NCI-H446 treated with DMSO at 0.1 percent for 48 hours (cell line): ENCODE data around the gene VWA5B2.
A peak's percentile ranks its signal among the peaks of the same experiment; 100 is the strongest.

Experiments used
- DNase-seq: peaks from one replicate; lab custom pipeline; 2025; lab: John Stamatoyannopoulos, UW

VWA5B2 gene

GRCh38 chr3:184229394-184230080, at the start of gene VWA5B2:
Gene VWA5B2, plus strand, starts transcription at chr3:184229585. Its CDS starts 944 bp downstream, at chr3:184230529.
- peak; percentile 54 for DNase-seq

DNA sequence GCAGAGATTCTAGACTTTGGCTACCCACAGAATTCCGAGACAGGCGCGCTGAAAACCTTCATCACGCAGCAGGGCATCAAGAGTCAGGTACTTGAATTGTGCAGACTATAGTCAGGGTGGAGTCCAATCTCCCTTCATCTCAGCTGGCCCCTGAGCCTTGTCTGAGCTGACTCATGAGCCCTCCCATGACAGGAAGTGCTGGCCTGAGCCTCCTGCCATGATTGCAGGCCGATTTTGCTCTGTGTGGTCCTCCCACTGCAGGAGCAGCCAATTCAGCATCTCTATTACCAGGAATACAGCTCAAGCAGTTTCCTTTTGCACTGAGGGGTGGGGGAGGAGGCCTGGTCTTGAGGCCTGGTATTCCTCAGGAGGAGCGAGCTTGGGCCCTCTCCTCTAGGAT, 49.2 kb upstream of the VWA5B2 start:
- no peak for DNase-seq

- DNase-seq, result no peak
These were observed 47.8 kb upstream of the VWA5B2 start for GRCh38 chr3:184181596-184181995.

DNA sequence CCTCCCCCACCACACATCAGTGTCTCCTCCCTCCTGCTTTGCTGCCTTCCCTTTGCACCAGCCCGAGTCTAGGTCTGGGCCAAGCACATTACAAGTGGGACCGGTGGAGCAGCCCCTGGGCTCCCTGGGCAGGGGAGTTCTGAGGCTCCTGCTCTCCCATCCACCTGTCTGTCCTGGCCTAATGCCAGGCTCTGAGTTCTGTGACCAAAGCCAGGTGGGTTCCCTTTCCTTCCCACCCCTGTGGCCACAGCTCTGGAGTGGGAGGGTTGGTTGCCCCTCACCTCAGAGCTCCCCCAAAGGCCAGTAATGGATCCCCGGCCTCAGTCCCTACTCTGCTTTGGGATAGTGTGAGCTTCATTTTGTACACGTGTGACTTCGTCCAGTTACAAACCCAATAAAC, 45.7 kb upstream of the VWA5B2 start:
- no peak for DNase-seq

GRCh38 chr3:184184546-184185230, 44.7 kb upstream of the VWA5B2 start:
- no peak for DNase-seq

GRCh38 chr3:184185461-184186183, 43.8 kb upstream of the VWA5B2 start:
- peak; percentile 98 for DNase-seq

- DNase-seq, result no peak
These were observed 43.0 kb upstream of the VWA5B2 start, which contains the start of gene ABCF3 for GRCh38 chr3:184186184-184186901. Gene ABCF3, plus strand, starts transcription at chr3:184186199. Its CDS starts 9 bp downstream, at chr3:184186208.

DNA sequence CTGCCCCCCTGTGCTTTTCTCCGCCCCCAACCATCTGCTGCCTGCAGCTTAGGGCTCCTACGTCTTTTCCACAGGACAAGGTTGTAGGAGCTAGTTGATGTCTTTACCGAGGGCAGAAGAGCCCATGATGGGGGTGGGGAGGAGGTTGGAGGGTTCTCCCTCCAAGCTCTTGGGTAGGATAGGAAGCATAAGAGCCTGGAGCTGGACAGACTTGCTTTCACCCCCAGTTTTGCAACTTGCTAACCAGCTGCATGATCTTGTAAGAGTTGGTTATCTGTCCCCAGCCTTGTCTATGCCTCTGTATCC, 42.5 kb upstream of the VWA5B2 start:
- DNase-seq, result no peak

DNA sequence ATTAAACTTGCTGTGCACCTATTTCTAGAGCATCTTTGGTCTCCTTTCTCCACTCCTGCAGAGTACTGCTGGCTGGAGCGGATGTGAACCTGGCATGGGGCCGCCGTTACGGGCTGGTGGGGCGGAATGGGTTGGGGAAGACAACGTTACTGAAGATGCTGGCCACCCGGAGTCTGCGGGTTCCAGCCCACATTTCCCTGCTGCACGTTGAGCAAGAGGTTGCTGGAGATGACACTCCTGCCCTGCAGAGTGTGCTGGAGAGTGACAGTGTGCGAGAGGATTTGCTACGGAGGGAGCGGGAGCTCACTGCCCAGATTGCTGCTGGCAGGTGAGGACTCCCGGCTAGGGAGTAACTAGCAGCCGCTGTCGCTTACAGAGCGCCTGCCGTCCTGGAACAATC, 41.3 kb upstream of the VWA5B2 start:
- no peak for DNase-seq

- DNase-seq, result no peak
These were observed 40.0 kb upstream of the VWA5B2 start for GRCh38 chr3:184189421-184189820.

DNA sequence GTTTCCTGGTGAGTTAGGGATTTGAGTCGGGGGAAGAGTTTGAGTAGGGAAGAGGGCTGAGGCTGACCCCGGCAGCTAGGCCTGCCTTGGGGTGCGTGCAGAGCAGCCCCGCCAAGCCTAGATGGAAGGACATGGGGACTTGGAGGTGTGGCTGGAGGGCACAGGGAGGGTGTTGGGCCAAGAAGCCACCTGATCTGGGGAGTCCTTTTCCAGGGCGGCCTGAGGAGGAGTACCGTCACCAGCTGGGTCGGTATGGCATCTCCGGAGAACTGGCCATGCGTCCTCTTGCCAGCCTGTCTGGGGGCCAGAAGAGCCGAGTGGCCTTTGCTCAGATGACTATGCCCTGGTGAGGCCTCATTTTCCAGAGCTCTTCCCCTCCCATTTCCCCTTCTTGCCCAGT, 36.5 kb upstream of the VWA5B2 start:
- no peak for DNase-seq

DNA sequence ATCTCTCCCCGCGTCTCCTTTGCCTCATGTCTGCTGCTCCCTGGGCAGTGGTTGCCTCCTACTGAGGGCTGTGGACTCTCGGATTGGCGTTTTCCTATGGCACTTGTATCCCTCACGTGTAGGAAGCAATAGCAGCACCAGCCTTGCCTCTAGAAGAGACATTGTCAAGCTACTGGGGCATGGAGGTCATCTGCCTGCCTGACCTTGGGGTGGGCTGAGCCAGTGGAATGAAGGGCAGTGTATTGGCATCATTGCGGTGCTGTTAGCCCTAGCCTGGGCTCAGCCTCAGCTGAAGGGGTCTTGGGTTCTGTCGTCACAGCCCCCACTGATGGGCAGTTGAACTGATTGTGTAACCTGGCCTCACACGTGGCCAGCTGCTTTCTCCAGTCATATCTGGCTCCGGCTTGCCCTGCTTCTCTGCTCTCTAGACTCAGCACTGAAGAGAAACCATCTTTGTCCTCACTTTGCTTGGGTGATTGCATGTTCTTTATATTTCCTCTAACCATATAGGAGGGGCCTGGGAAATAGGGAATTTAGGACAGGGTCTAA, 35.3 kb upstream of the VWA5B2 start:
- DNase-seq, result no peak

DNA sequence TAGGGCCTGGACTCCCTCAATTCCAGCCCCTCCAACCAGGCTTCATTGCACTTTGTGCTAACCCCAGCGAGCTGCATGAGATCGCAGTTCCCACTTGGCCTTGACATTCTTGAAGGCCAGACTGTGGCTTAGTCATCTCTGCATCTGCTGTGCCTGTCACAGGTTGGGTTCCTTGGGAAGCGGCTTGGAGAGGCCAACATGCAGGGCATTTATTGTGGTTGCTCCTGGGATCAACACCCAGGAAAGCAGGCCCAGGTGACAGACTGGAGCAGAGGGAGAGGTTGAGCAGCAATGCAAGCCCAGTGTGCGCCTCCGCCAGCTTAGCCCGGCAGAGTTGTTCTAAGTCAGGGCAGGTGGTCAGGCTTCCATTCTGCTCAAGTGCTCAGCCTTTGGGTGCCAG, 32.8 kb upstream of the VWA5B2 start:
- no peak for DNase-seq

DNA sequence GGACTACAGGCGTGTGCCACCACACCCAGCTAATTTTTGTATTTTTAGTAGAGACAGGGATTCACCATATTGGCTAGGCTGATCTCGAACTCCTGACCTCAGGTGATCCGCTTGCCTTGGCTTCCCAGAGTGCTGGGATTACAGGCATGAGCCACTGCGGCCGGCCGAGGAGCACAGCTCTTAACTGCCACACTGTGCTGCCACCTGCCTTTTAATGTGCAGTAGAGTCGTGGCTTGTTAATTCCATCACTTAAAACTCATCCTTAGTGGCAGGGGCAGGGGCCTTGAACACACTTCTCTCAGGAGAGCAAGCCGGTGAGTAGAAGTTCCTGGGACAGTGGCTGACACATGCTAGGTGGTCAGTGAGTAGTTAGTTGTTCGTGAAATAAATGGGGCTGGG, 30.9 kb upstream of the VWA5B2 start:
- DNase-seq, result no peak

GRCh38 chr3:184200825-184201224, 28.6 kb upstream of the VWA5B2 start:
- no peak for DNase-seq

DNA sequence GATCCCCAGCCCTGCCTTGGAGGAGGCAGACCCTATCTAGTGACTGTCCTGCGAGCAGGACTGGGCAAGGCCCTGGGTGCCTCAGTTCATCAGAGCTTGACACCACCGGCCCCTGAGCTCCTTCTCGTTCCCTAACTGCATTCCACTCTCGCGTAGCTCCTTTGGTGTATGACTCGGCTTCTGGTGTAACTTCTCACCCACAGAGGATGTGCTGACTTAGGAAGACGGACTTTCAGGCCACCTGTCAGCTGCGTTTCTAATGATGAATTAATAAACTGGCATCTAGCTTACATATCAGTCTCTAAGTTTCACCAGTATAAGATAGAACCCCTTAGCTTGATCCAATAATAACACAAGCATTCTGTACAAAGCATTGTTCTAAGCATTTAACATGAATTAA, 25.9 kb upstream of the VWA5B2 start:
- DNase-seq, result no peak

GRCh38 chr3:184209146-184209923, 20.1 kb upstream of the VWA5B2 start:
- DNase-seq, result no peak

DNA sequence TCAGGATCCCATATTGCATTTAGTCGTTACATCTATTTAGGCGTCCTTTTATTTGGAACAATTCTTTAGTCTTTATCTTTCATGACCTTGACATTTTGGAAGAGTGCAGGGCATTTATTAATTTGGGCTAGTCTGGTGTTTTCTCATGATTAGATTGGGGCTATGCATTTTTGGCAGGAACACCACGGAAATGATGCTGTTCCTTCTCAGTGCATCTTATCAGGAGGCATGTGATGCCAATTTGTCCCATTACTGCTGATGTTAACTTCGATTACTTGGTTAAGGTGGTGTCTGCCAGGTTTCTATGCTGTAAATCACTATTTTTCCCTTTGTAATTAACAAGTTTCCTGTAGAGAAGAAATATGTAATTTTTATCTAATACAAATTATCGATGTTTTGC, 18.1 kb upstream of the VWA5B2 start:
- no peak for DNase-seq

DNA sequence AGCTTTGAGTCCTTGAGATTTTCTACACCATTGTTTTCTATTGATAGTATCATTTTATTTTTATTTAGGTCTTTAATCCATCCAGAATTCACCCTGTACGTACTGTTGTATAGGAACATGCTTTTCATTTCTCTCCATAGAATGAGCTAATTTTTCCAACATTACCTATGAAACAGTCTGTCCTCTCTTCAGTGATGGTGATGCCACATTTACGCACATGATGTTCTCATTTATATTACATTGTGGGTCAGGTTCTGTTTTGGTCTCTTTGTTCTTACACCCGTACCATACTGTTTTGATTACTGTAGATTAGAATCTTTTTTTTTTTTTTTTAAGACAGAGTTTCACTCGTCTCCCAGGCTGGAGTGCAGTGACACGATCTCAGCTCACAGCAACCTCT, 17.7 kb upstream of the VWA5B2 start:
- DNase-seq, result no peak

DNA sequence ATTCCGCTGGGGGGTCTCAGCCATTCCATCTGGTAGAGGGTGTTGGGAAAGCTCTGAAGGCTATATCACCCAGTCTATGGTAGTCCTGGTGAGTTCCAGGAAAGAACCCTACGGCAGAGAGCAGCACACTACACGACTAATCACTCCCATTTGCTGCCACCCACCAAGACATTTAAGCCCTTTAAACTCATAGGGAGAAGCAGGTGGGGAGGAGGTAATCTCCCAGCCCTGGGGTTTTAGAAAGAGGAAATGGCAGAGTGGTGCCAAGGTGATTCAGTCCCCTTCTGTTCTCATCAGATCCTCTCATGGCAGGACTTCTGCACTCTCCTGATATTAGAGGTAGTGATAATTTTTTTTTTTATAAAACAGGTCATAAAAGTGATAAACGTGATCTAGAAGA, 10.6 kb upstream of the VWA5B2 start:
- DNase-seq, result no peak

DNA sequence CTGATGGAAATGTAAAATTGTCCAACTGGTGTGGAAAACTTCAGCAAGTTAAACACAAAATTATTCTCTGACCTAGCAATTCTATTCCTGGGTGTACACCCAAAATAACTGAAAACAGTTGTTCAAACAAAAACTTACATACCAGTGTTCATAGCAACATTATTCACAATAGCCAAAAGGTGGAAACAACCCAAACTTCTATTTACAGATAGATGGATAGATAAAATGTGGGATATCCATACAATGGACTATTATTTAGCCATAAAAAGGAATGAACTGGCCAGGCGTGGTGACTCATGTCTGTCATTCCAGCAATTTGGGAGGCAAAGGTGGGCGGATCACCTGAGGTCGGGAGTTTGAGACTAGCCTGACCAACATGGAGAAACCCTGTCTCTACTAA, 6.9 kb upstream of the VWA5B2 start:
- DNase-seq, result no peak

GRCh38 chr3:184223946-184224345, 5.4 kb upstream of the VWA5B2 start:
- DNase-seq, result no peak
